Activated naive CD4-positive, alpha-beta T cell treated with anti-CD3 and anti-CD28 coated beads for 36 hours (primary cell): ENCODE results near the gene ATF6B. TPM values are rescaled to one million over a fixed set of nuclear protein-coding genes. Genes with fewer than 3 reads are reported as not detected.
"Not testable (repeated sequence)": the region's sequence is repeated elsewhere in the genome, so short reads cannot be mapped to it uniquely, and the experiment has no call there.

Source experiments
- CTCF ChIA-PET: fragments of 350-600 bp; sonication (Branson Sonifier 250); formaldehyde crosslinking; loops from one replicate; lab custom pipeline; 2021; ENCODE audit warnings: antibody characterized with exemption; lab: Charles Lee
- DNase-seq: peaks from one replicate; pipeline ENCODE4 v3.0.0-alpha.2; 2020
- H3K27ac Mint-ChIP-seq: one replicate; pipeline ENCODE4 v1.8.0; 2021; ENCODE audit warnings: mild to moderate bottlenecking, mixed read lengths
- H3K27me3 Mint-ChIP-seq: one replicate; pipeline ENCODE4 v1.8.0; 2021; ENCODE audit warnings: low read depth, mixed read lengths
- H3K36me3 Mint-ChIP-seq: one replicate; pipeline ENCODE4 v1.8.0; 2021; ENCODE audit warnings: low read depth, mixed read lengths
- H3K4me1 Mint-ChIP-seq: one replicate; pipeline ENCODE4 v1.8.0; 2021; ENCODE audit warnings: low read depth, mixed read lengths
- H3K4me3 Mint-ChIP-seq: one replicate; pipeline ENCODE4 v1.8.0; 2021; ENCODE audit warnings: mild to moderate bottlenecking, moderate library complexity, mixed read lengths
- H3K9me3 Mint-ChIP-seq: one replicate; pipeline ENCODE4 v1.8.0; 2021; ENCODE audit warnings: mixed read lengths
- intact Hi-C: fragments of 100-400 bp; cut with micrococcal nuclease; formaldehyde crosslinking; loops from one replicate; pipeline ENCODE4 v1.15.1; 2023
- total RNA-seq, 2 experiments: library from RNA; stranded (reverse); gene quantifications; one replicate each; pipeline ENCODE4 v1.2.3, GENCODE V29; 2021

The ATF6B gene
- total RNA-seq, 2 experiments from 2014 or later, result 68.2 to 69.4 TPM

GRCh38 chr6:32144238-32144637 is 16.2 kb upstream of the ATF6B start:
- intact Hi-C loops, CTCF ChIA-PET, H3K27ac Mint-ChIP-seq: not testable (repeated sequence)

GRCh38 chr6:32140420-32141046 is 12.5 kb upstream of the ATF6B start:
- CTCF ChIA-PET, result no interaction called here
- intact Hi-C loops, result no loop called here
- no peak overlapping the region for H3K27ac Mint-ChIP-seq

More at GRCh38 chr6:32144238-32144637, 16.2 kb upstream of the ATF6B start:
- H3K4me3 Mint-ChIP-seq, H3K36me3 Mint-ChIP-seq, DNase-seq, H3K27me3 Mint-ChIP-seq, H3K9me3 Mint-ChIP-seq: not testable (repeated sequence)
- H3K4me1 Mint-ChIP-seq, result peaks cover 13% of the 10 kb centered on the region

GRCh38 chr6:32139590-32139989 is 11.5 kb upstream of the ATF6B start:
- Mint-ChIP-seq H3K27ac (no peak overlapping the region), H3K9me3 (no peaks in the 10 kb centered on the region), H3K4me3 (no peak overlapping the region), H3K27me3 (no peaks in the 10 kb centered on the region), H3K4me1 (no peaks in the 10 kb centered on the region), H3K36me3 (no peaks in the 10 kb centered on the region)
- DNase-seq, result no peak
- CTCF ChIA-PET, result interaction anchor here (0.7 kb wide), 1 partner anchor 31 kb away, joined by 3 read pairs; no protein-coding TSS in a partner anchor
- intact Hi-C loops, result no loop called here

More at GRCh38 chr6:32140420-32141046, 12.5 kb upstream of the ATF6B start:
- H3K9me3 Mint-ChIP-seq, result no peaks in the 10 kb centered on the region
- no peaks in the 10 kb centered on the region for H3K27me3 Mint-ChIP-seq
- no peak overlapping the region for H3K4me3 Mint-ChIP-seq
- H3K36me3 Mint-ChIP-seq, result no peaks in the 10 kb centered on the region
- no peak for DNase-seq
- no peaks in the 10 kb centered on the region for H3K4me1 Mint-ChIP-seq

GRCh38 chr6:32137454-32137853 is 9.4 kb upstream of the ATF6B start:
- no peak overlapping the region for H3K4me3 Mint-ChIP-seq
- intact Hi-C loops, result no loop called here
- H3K27ac Mint-ChIP-seq, result no peak overlapping the region
- CTCF ChIA-PET, result no interaction called here
- H3K27me3 Mint-ChIP-seq, result no peaks in the 10 kb centered on the region
- no peaks in the 10 kb centered on the region for H3K4me1 Mint-ChIP-seq
- no peak for DNase-seq
- H3K9me3 Mint-ChIP-seq, result no peaks in the 10 kb centered on the region
- H3K36me3 Mint-ChIP-seq, result no peaks in the 10 kb centered on the region

- Mint-ChIP-seq H3K27ac (no peak overlapping the region), H3K4me3 (no peak overlapping the region), H3K9me3 (no peaks in the 10 kb centered on the region), H3K27me3 (no peaks in the 10 kb centered on the region), H3K4me1 (peaks cover 15% of the 10 kb centered on the region), H3K36me3 (no peaks in the 10 kb centered on the region)
- CTCF ChIA-PET, result no interaction called here
- intact Hi-C loops, result no loop called here
- DNase-seq, result no peak
These were observed 5.7 kb upstream of the ATF6B start for GRCh38 chr6:32133786-32134185.

GRCh38 chr6:32132110-32132509 is 4.1 kb upstream of the ATF6B start:
- intact Hi-C loops, result no loop called here
- H3K27me3 Mint-ChIP-seq, result no peaks in the 10 kb centered on the region
- no peak for DNase-seq
- peaks cover 2% of the 10 kb centered on the region for H3K36me3 Mint-ChIP-seq
- CTCF ChIA-PET, result no interaction called here
- no peak overlapping the region for H3K27ac Mint-ChIP-seq
- no peak overlapping the region for H3K4me3 Mint-ChIP-seq
- H3K9me3 Mint-ChIP-seq, result no peaks in the 10 kb centered on the region
- H3K4me1 Mint-ChIP-seq, result peaks cover 25% of the 10 kb centered on the region

GRCh38 chr6:32131439-32131948 is 3.4 kb upstream of the ATF6B start:
- no peaks in the 10 kb centered on the region for H3K27me3 Mint-ChIP-seq
- DNase-seq, result no peak
- CTCF ChIA-PET, result interaction anchor here (0.6 to 1.0 kb wide), 2 partner anchors 27 to 732 kb away, joined by 3 read pairs; no protein-coding TSS in a partner anchor
- intact Hi-C loops, result no loop called here
- H3K36me3 Mint-ChIP-seq, result peaks cover 5% of the 10 kb centered on the region
- no peak overlapping the region for H3K27ac Mint-ChIP-seq
- H3K9me3 Mint-ChIP-seq, result no peaks in the 10 kb centered on the region
- H3K4me3 Mint-ChIP-seq, result peak overlapping the region; percentile 39
- peaks cover 32% of the 10 kb centered on the region for H3K4me1 Mint-ChIP-seq

GRCh38 chr6:32129297-32130088 is 1.4 kb upstream of the ATF6B start:
- intact Hi-C loops, result loop anchor here (1.0 to 5.0 kb wide), 6 partner anchors 19 to 1443 kb away; partner anchors contain the start of genes EHMT2, PPT2, SKIC2 and TAP1
- Mint-ChIP-seq H3K9me3 (no peaks in the 10 kb centered on the region), H3K4me1 (peaks cover 39% of the 10 kb centered on the region), H3K27me3 (no peaks in the 10 kb centered on the region), H3K4me3 (peak overlapping the region; percentile 88), H3K36me3 (peaks cover 9% of the 10 kb centered on the region), H3K27ac (peak overlapping the region; percentile 96)
- CTCF ChIA-PET, result interaction anchor here (1.5 to 3.7 kb wide), 2 partner anchors 12 to 66 kb away, joined by 5 to 25 read pairs; no protein-coding TSS in a partner anchor
- DNase-seq, result no peak

GRCh38 chr6:32128751-32129296 is 778 bp upstream of the ATF6B start:
- intact Hi-C loops, result loop anchor here (1.0 to 5.0 kb wide), 7 partner anchors 49 to 1443 kb away; partner anchors contain the start of genes ABHD16A, EHMT2, PBX2 and RNF5

GRCh38 chr6:32127409-32127716 is 683 bp downstream of the ATF6B start:
- no peak for DNase-seq
- intact Hi-C loops, result loop anchor here (5.0 kb wide), 1 partner anchor 1445 kb away; no protein-coding TSS in a partner anchor
- CTCF ChIA-PET, result interaction anchor here (0.6 to 3.7 kb wide), 2 partner anchors 9 to 32 kb away, joined by 4 to 25 read pairs; no protein-coding TSS in a partner anchor
- H3K36me3 Mint-ChIP-seq, result peaks cover 9% of the 10 kb centered on the region
- peak overlapping the region; percentile 95 for H3K27ac Mint-ChIP-seq
- peak overlapping the region; percentile 100 for H3K4me3 Mint-ChIP-seq
- H3K4me1 Mint-ChIP-seq, result peaks cover 43% of the 10 kb centered on the region
- H3K27me3 Mint-ChIP-seq, result no peaks in the 10 kb centered on the region
- no peaks in the 10 kb centered on the region for H3K9me3 Mint-ChIP-seq

More at GRCh38 chr6:32128751-32129296, 778 bp upstream of the ATF6B start:
- Mint-ChIP-seq H3K27me3 (no peaks in the 10 kb centered on the region), H3K27ac (peak overlapping the region; percentile 96), H3K4me1 (peaks cover 43% of the 10 kb centered on the region), H3K9me3 (no peaks in the 10 kb centered on the region), H3K36me3 (peaks cover 9% of the 10 kb centered on the region), H3K4me3 (peak overlapping the region; percentile 100)
- no peak for DNase-seq
- CTCF ChIA-PET, result interaction anchor here (0.7 to 3.7 kb wide), 4 partner anchors 11 to 150 kb away, joined by 3 to 25 read pairs (median 5); no protein-coding TSS in a partner anchor

- Mint-ChIP-seq H3K4me1 (peaks cover 43% of the 10 kb centered on the region), H3K4me3 (peak overlapping the region; percentile 100), H3K9me3 (no peaks in the 10 kb centered on the region), H3K27me3 (no peaks in the 10 kb centered on the region), H3K36me3 (peaks cover 12% of the 10 kb centered on the region), H3K27ac (peak overlapping the region; percentile 95)
- CTCF ChIA-PET, result interaction anchor here (0.6 to 3.7 kb wide), 2 partner anchors 9 to 32 kb away, joined by 4 to 25 read pairs; no protein-coding TSS in a partner anchor
- DNase-seq, result no peak
- intact Hi-C loops, result loop anchor here (5.0 kb wide), 1 partner anchor 1445 kb away; no protein-coding TSS in a partner anchor
These were observed 1.2 kb downstream of the ATF6B start for GRCh38 chr6:32126880-32127279.

GRCh38 chr6:32123681-32124080 is 4.4 kb downstream of the ATF6B start:
- no peak overlapping the region for H3K27ac Mint-ChIP-seq
- intact Hi-C loops, result no loop called here
- no peaks in the 10 kb centered on the region for H3K9me3 Mint-ChIP-seq
- CTCF ChIA-PET, result no interaction called here
- H3K4me3 Mint-ChIP-seq, result no peak overlapping the region
- peaks cover 34% of the 10 kb centered on the region for H3K4me1 Mint-ChIP-seq
- H3K36me3 Mint-ChIP-seq, result peaks cover 19% of the 10 kb centered on the region
- DNase-seq, result no peak
- no peaks in the 10 kb centered on the region for H3K27me3 Mint-ChIP-seq
